Measurements from ENCODE around the gene VCL. TPM values are rescaled to one million over a fixed set of nuclear protein-coding genes. Genes with fewer than 3 reads are reported as not detected.

VCL gene
- total and polyA plus RNA-seq, 9 of the 15 experiments (the other 6 are each of a cell fraction or from before 2014, with no cell fraction given): 29.8 to 186 (median 76.4) TPM

- TF ChIP-seq ZFP36 (IDR thresholded peaks at IDR 0.05; ENCODE audit: low read depth, low read length, partially characterized antibody) (peak; percentile 72), TRIM24 (IDR thresholded peaks at IDR 0.05) (0 out of 4 replicates have a peak, but pooled peaks of 1 of the 2 experiments have one; percentile 26), ZKSCAN8 (CRISPR knock-in tag; IDR thresholded peaks at IDR 0.05) (no peak), GTF2B (IDR thresholded peaks at IDR 0.05; ENCODE audit: extremely low read depth, insufficient read length) (peak; percentile 50), NR1H2 (CRISPR knock-in tag; IDR thresholded peaks at IDR 0.05) (no peak), PURB (CRISPR knock-in tag; IDR thresholded peaks at IDR 0.05; ENCODE audit: low read depth) (no peak), NR3C1 (CRISPR knock-in tag; IDR thresholded peaks at IDR 0.05) (peak; percentile 87), CHD7 (IDR thresholded peaks at IDR 0.05; ENCODE audit: low read depth, low read length) (no peak), MAFK (IDR thresholded peaks at IDR 0.05; ENCODE audit: low read length) (no peak; the same call in 1 of the 2 replicates), ZBTB26 (CRISPR knock-in tag; IDR thresholded peaks at IDR 0.05) (no peak)
These were observed at the start of gene VCL (continued) for GRCh38 chr10:73997787-73998622.

All from K562 (cell line).